ENCODE measurements around the gene TUBB6.

GRCh38 chr18:12282442-12283039, 25.5 kb upstream of the TUBB6 start:
- no peak for TF ChIP-seq CTCF (IDR thresholded peaks at IDR 0.05; ENCODE audit: low read length)
- no peak for TF ChIP-seq EZH2 (IDR thresholded peaks at IDR 0.05; ENCODE audit: borderline replicate concordance, low read length)
